ENCODE data around the gene PNMA6F.

DNA sequence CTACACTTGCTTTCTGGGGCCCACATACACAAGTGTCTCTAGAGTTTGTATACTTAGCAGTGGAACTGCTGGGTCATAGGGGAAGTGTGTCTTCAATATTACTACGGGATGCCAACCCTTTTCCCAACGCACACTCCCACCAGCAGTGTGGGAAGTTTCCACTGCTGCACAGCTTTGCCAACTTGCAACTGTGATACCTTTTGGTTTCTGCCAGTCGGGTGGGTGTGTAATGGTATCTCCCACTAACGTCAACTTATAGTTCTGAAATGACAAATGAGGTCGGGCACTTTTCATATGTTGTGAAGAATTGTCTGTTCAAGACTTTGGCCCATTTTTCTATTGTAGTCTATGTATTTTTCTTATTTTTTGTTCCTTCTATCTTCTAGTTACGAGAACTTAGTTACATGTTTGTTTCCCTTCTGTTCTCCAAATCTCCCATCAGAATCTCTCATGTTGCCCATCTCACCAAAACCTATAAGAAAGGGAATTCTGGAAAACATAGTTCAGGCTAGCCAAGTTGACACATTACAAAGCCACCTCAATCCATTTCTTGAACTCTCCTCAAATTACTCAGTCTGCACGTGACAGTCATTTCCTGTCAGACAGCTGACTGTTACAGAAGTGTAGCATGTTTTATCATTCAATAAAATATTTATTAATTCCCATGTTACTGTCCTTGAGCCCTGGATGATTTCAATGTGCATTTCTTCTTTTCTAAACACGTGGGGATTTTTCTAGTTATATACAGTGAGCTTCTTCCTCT is 48.9 kb upstream of the PNMA6F start:
- TF ChIP-seq, protein P1, sequence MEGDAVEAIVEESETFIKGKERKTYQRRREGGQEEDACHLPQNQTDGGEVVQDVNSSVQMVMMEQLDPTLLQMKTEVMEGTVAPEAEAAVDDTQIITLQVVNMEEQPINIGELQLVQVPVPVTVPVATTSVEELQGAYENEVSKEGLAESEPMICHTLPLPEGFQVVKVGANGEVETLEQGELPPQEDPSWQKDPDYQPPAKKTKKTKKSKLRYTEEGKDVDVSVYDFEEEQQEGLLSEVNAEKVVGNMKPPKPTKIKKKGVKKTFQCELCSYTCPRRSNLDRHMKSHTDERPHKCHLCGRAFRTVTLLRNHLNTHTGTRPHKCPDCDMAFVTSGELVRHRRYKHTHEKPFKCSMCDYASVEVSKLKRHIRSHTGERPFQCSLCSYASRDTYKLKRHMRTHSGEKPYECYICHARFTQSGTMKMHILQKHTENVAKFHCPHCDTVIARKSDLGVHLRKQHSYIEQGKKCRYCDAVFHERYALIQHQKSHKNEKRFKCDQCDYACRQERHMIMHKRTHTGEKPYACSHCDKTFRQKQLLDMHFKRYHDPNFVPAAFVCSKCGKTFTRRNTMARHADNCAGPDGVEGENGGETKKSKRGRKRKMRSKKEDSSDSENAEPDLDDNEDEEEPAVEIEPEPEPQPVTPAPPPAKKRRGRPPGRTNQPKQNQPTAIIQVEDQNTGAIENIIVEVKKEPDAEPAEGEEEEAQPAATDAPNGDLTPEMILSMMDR (IDR thresholded peaks at IDR 0.05), result no peak
- no peak for TF ChIP-seq EZH2 (IDR thresholded peaks at IDR 0.05)

All from neural progenitor cell (in vitro differentiated cells).